Placental epithelial cell (primary cell): Measurements from ENCODE around the gene DPP4. TPM values are rescaled to one million over a fixed set of nuclear protein-coding genes. Genes with fewer than 3 reads are reported as not detected.

Experiments
- small RNA-seq: library from RNA; depleted of rRNA; stranded (forward); fragments of <200 nt; gene quantifications from one replicate; pipeline ENCODE3, GENCODE V24; 2012
- total RNA-seq: library from RNA; depleted of rRNA; stranded (reverse); fragments of >200 nt; gene quantifications from 2 replicates; pipeline ENCODE4 v1.2.3, GENCODE V29; 2012

Gene DPP4
- total RNA-seq, result 83.2 and 98.4 TPM in 2 replicates

GRCh38 chr2:162073888-162074631 is at the start of gene DPP4:
TSS of gene DPP4 (minus strand) at chr2:162074215. CDS start at chr2:162073981, 234 bp downstream.

Small RNA genes within 50 kb of the gene (small RNA-seq; reads per million reads assigned to genes)
- gene TIMM8AP1, result not detected

Other genes with a start within 250 kb of the DPP4 start
- gene GCG, start 78.0 kb upstream of the DPP4 start, total RNA-seq, result 0.39 TPM in 1 of 2 replicates, not detected in the other
- 62.0 and 62.9 TPM in 2 replicates for gene FAP, start 169.2 kb upstream of the DPP4 start, total RNA-seq
- 1.8 and 2.0 TPM in 2 replicates for gene IFIH1, start 244.5 kb upstream of the DPP4 start, total RNA-seq